Chondrocyte (in vitro differentiated cells): ENCODE data around the gene MRTFA. TPM values are rescaled to one million over a fixed set of nuclear protein-coding genes. Genes with fewer than 3 reads are reported as not detected.
A peak's percentile ranks its signal among the peaks of the same experiment; 100 is the strongest.
"Not testable (repeated sequence)": the region's sequence is repeated elsewhere in the genome, so short reads cannot be mapped to it uniquely, and the experiment has no call there.

Source experiments
- DNase-seq: peaks from one replicate; pipeline ENCODE4 v3.0.0; 2021; ENCODE audit warnings: mixed read lengths, low spot score
- H3K27ac Mint-ChIP-seq: one replicate; pipeline ENCODE4 v1.8.0; 2021; ENCODE audit warnings: mild to moderate bottlenecking, moderate library complexity, mixed read lengths; ENCODE audit not compliant: unreplicated experiment
- H3K27me3 Mint-ChIP-seq: 2 replicates; pipeline ENCODE4 v1.8.0; 2021; ENCODE audit warnings: low read depth, mixed read lengths
- H3K36me3 Mint-ChIP-seq: 2 replicates; pipeline ENCODE4 v1.8.0; 2021; ENCODE audit warnings: low read depth, mixed read lengths
- H3K4me1 Mint-ChIP-seq: 2 replicates; pipeline ENCODE4 v1.8.0; 2021; ENCODE audit warnings: low read depth, mild to moderate bottlenecking, mixed read lengths
- H3K4me3 Mint-ChIP-seq: one replicate; pipeline ENCODE4 v1.8.0; 2021; ENCODE audit warnings: mild to moderate bottlenecking, moderate library complexity, mixed read lengths; ENCODE audit not compliant: unreplicated experiment
- H3K9me3 Mint-ChIP-seq: 2 replicates; pipeline ENCODE4 v1.8.0; 2021; ENCODE audit warnings: low read depth, mixed read lengths
- CTCF ChIP-seq: fragments of 200-600 bp; sonication (generic); IDR thresholded peaks from 2 replicates; pipeline ENCODE4 v1.5.0; 2021; ENCODE audit warnings: antibody characterized with exemption, mild to moderate bottlenecking, moderate library complexity
- total RNA-seq: library from RNA; stranded (reverse); gene quantifications from 3 replicates; pipeline ENCODE4 v1.2.1, GENCODE V29; 2021

Gene MRTFA
- total RNA-seq, 1 donor from 2014 or later, result 69.8 TPM

DNA sequence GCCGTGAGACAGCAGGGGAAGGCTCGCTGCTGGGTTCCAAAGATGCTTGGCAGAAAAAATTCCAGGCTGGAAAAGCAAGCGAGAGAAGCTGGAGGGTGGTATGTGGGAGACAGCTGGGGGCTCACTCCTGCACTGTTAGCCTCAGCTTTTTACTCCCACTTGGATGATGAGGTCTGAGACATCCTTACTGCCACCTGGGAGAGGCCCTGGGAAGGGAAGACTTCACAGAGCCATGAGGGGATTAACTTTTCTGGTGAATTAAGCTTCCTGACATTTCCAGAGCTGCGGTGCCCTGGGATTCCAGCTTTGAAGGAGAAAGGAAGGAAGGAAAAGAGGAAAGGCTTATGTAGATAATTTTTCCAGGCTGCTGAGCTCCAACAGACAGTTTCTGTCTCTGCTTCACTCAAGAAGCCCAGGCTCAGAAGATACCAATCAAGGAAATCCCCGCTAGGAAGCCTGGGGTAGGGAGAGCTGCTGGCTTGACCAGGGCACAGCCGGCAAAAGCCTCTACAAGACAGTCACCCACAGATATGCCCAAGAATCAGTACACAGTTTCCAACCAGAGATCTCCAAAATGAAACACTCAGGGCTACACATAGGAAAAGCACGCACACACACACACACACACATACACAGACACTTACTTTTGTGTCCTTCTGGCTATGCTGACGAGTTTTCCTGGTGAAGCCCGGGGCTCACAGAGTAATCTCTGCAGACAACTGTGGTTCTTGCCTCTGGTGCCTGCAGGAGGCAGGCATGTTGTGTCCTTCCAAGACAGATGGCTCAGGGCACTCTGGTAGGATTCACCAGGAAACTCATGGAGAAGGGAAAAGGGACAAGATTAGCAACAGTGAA, 43.7 kb upstream of the MRTFA start:
- peaks cover 4% of the 10 kb centered on the region for H3K27me3 Mint-ChIP-seq
- peaks cover 31% of the 10 kb centered on the region for H3K4me1 Mint-ChIP-seq
- no peak for DNase-seq
- peak; percentile 32 for TF ChIP-seq CTCF
- no peak overlapping the region for H3K4me3 Mint-ChIP-seq
- no peaks in the 10 kb centered on the region for H3K9me3 Mint-ChIP-seq
- no peaks in the 10 kb centered on the region for H3K36me3 Mint-ChIP-seq
- H3K27ac Mint-ChIP-seq, result no peak overlapping the region

GRCh38 chr22:40679249-40679963, 42.9 kb upstream of the MRTFA start, which contains the start of gene MCHR1:
Gene MCHR1 (plus strand): TSS chr22:40679484. CDS start chr22:40679653, 169 bp downstream.
- peaks cover 4% of the 10 kb centered on the region for H3K27me3 Mint-ChIP-seq
- no peak within 1 kb of the TSS for H3K27ac Mint-ChIP-seq
- no peak for TF ChIP-seq CTCF
- peak within 1 kb of the TSS; percentile 58 for H3K4me3 Mint-ChIP-seq
- no peak for DNase-seq
- peaks cover 31% of the 10 kb centered on the region for H3K4me1 Mint-ChIP-seq
- no peaks in the 10 kb centered on the region for H3K36me3 Mint-ChIP-seq
- H3K9me3 Mint-ChIP-seq, result no peaks in the 10 kb centered on the region

GRCh38 chr22:40678493-40679248, 42.2 kb upstream of the MRTFA start:
- TF ChIP-seq CTCF, result no peak
- Mint-ChIP-seq H3K9me3 (no peaks in the 10 kb centered on the region), H3K4me3 (peak overlapping the region; percentile 58), H3K27ac (no peak overlapping the region), H3K27me3 (peaks cover 4% of the 10 kb centered on the region), H3K36me3 (no peaks in the 10 kb centered on the region), H3K4me1 (peaks cover 31% of the 10 kb centered on the region)
- no peak for DNase-seq

GRCh38 chr22:40676644-40677043, 40.1 kb upstream of the MRTFA start:
- Mint-ChIP-seq H3K36me3 (no peaks in the 10 kb centered on the region), H3K27me3 (peaks cover 4% of the 10 kb centered on the region), H3K9me3 (no peaks in the 10 kb centered on the region), H3K4me1 (peaks cover 15% of the 10 kb centered on the region), H3K27ac (no peak overlapping the region), H3K4me3 (no peak overlapping the region)
- TF ChIP-seq CTCF, result no peak
- DNase-seq, result no peak

DNA sequence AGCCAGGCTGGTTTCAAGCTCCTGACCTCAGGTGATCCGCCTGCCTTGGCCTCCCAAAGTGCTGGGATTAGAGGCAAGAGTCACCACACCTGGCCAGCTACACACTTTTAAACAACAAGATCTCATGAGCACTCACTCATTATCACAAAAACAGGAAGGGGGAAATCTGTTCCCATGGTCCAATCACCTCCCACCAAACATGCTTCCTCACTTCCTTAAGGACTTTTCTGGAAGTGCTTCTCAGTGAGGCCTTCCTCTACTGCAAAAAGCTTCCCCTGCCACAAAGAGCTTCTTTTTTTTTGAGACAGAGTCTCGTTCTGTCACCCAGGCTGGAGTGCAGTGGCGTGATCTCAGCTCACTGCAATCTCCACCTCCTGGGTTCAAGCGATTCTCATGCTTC, 39.6 kb upstream of the MRTFA start:
- not testable (repeated sequence) for H3K4me3 Mint-ChIP-seq, H3K27ac Mint-ChIP-seq, H3K27me3 Mint-ChIP-seq, H3K36me3 Mint-ChIP-seq, H3K9me3 Mint-ChIP-seq, DNase-seq
- peaks cover 15% of the 10 kb centered on the region for H3K4me1 Mint-ChIP-seq
